Measurements from ENCODE around the gene KCNK15.

DNA sequence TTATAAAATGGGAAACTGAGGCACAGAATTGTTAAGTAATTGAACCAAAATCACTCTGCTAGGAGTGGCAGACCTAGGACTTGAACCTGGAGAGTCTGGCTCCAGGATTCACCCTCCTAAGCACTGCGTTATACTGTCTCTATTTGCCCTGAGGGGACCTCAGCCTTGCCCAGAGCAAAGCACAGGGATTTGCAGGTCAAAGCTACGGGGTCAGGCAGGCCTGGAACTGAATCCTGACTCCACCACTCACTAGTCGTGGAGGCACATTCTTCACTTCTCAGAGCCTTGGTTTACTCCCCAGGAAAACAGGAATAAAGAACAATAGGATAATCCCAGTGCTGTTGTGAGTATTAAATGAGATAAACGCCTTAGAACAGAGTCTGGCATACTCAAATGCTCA is 19.4 kb downstream of the KCNK15 start:
- TF ChIP-seq, protein P1, sequence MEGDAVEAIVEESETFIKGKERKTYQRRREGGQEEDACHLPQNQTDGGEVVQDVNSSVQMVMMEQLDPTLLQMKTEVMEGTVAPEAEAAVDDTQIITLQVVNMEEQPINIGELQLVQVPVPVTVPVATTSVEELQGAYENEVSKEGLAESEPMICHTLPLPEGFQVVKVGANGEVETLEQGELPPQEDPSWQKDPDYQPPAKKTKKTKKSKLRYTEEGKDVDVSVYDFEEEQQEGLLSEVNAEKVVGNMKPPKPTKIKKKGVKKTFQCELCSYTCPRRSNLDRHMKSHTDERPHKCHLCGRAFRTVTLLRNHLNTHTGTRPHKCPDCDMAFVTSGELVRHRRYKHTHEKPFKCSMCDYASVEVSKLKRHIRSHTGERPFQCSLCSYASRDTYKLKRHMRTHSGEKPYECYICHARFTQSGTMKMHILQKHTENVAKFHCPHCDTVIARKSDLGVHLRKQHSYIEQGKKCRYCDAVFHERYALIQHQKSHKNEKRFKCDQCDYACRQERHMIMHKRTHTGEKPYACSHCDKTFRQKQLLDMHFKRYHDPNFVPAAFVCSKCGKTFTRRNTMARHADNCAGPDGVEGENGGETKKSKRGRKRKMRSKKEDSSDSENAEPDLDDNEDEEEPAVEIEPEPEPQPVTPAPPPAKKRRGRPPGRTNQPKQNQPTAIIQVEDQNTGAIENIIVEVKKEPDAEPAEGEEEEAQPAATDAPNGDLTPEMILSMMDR (IDR thresholded peaks at IDR 0.05 in 2 of 3, conservative IDR thresholded peaks at IDR 0.05 in 1 of 3; ENCODE audit: control insufficient read depth in 2 of 3, extremely low read depth in 1 of 3, insufficient read depth in 1 of 3, low read depth in 3 of 3, low read length in 3 of 3), result no peak
- TF ChIP-seq SP1 (IDR thresholded peaks at IDR 0.05; ENCODE audit: low read depth, low read length) (no peak), NBN (IDR thresholded peaks at IDR 0.05) (no peak), POLR2AphosphoS5 (IDR thresholded peaks at IDR 0.05; ENCODE audit: low read length) (no peak), TCF7 (IDR thresholded peaks at IDR 0.05; ENCODE audit: borderline replicate concordance) (no peak), SMAD1 (IDR thresholded peaks at IDR 0.05; ENCODE audit: low read depth, partially characterized antibody) (no peak), CEBPB (IDR thresholded peaks at IDR 0.05; ENCODE audit: borderline replicate concordance in 1 of 2, low read depth in 2 of 2, low read length in 2 of 2) (no peak)
- TF ChIP-seq, protein P2, sequence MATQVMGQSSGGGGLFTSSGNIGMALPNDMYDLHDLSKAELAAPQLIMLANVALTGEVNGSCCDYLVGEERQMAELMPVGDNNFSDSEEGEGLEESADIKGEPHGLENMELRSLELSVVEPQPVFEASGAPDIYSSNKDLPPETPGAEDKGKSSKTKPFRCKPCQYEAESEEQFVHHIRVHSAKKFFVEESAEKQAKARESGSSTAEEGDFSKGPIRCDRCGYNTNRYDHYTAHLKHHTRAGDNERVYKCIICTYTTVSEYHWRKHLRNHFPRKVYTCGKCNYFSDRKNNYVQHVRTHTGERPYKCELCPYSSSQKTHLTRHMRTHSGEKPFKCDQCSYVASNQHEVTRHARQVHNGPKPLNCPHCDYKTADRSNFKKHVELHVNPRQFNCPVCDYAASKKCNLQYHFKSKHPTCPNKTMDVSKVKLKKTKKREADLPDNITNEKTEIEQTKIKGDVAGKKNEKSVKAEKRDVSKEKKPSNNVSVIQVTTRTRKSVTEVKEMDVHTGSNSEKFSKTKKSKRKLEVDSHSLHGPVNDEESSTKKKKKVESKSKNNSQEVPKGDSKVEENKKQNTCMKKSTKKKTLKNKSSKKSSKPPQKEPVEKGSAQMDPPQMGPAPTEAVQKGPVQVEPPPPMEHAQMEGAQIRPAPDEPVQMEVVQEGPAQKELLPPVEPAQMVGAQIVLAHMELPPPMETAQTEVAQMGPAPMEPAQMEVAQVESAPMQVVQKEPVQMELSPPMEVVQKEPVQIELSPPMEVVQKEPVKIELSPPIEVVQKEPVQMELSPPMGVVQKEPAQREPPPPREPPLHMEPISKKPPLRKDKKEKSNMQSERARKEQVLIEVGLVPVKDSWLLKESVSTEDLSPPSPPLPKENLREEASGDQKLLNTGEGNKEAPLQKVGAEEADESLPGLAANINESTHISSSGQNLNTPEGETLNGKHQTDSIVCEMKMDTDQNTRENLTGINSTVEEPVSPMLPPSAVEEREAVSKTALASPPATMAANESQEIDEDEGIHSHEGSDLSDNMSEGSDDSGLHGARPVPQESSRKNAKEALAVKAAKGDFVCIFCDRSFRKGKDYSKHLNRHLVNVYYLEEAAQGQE (IDR thresholded peaks at IDR 0.05; ENCODE audit: low read depth, low read length), result no peak
